HG02981 (cell line): ENCODE results near the gene LSM14B.
A peak's percentile ranks its signal among the peaks of the same experiment; 100 is the strongest.
"Not testable (repeated sequence)": the region's sequence is repeated elsewhere in the genome, so short reads cannot be mapped to it uniquely, and the experiment has no call there.

Experiments used
- ATAC-seq: cut with Tn5 transposase; IDR thresholded peaks from one replicate; pipeline ENCODE4 v1.9.1; 2021; ENCODE audit warnings: mild to moderate bottlenecking, moderate library complexity; ENCODE audit not compliant: unreplicated experiment

Gene LSM14B

GRCh38 chr20:62121776-62122653 is at the start of gene LSM14B:
TSS of gene LSM14B (plus strand) at chr20:62122475. CDS start at chr20:62122667, 192 bp downstream.
- peak; percentile 76 for ATAC-seq

- no peak for ATAC-seq
Measured at GRCh38 chr20:62073323-62073722, 49.0 kb upstream of the LSM14B start.

GRCh38 chr20:62079166-62079565 is 43.1 kb upstream of the LSM14B start:
- ATAC-seq, result no peak

GRCh38 chr20:62080249-62080990 is 41.9 kb upstream of the LSM14B start:
- no peak for ATAC-seq

- ATAC-seq, result no peak
Measured at GRCh38 chr20:62083312-62083711, 39.0 kb upstream of the LSM14B start.

GRCh38 chr20:62084224-62084623 is 38.1 kb upstream of the LSM14B start:
- ATAC-seq, result not testable (repeated sequence)

GRCh38 chr20:62085206-62085605 is 37.1 kb upstream of the LSM14B start:
- ATAC-seq, result no peak

GRCh38 chr20:62087227-62087626 is 35.0 kb upstream of the LSM14B start:
- no peak for ATAC-seq

- ATAC-seq, result no peak
Measured at GRCh38 chr20:62087632-62088031, 34.6 kb upstream of the LSM14B start.

GRCh38 chr20:62088258-62089127 is 33.8 kb upstream of the LSM14B start:
- no peak for ATAC-seq

- no peak for ATAC-seq
Measured at GRCh38 chr20:62089393-62089792, 32.9 kb upstream of the LSM14B start.

GRCh38 chr20:62096421-62097380 is 25.6 kb upstream of the LSM14B start:
- ATAC-seq, result no peak

- ATAC-seq, result no peak
Measured at GRCh38 chr20:62097881-62098407, 24.3 kb upstream of the LSM14B start.

- no peak for ATAC-seq
Measured at GRCh38 chr20:62101078-62101477, 21.2 kb upstream of the LSM14B start.

- no peak for ATAC-seq
Measured at GRCh38 chr20:62103508-62104233, 18.6 kb upstream of the LSM14B start.

GRCh38 chr20:62104234-62104789 is 18.0 kb upstream of the LSM14B start:
- no peak for ATAC-seq

- no peak for ATAC-seq
Measured at GRCh38 chr20:62104791-62105345, 17.4 kb upstream of the LSM14B start.

- no peak for ATAC-seq
Measured at GRCh38 chr20:62105592-62105991, 16.7 kb upstream of the LSM14B start.
